ENCODE data around the gene HSD17B2. TPM values are rescaled to one million over a fixed set of nuclear protein-coding genes. Genes with fewer than 3 reads are reported as not detected.

The HSD17B2 gene
- total RNA-seq, 2 experiments from 2014 or later, result not detected

DNA sequence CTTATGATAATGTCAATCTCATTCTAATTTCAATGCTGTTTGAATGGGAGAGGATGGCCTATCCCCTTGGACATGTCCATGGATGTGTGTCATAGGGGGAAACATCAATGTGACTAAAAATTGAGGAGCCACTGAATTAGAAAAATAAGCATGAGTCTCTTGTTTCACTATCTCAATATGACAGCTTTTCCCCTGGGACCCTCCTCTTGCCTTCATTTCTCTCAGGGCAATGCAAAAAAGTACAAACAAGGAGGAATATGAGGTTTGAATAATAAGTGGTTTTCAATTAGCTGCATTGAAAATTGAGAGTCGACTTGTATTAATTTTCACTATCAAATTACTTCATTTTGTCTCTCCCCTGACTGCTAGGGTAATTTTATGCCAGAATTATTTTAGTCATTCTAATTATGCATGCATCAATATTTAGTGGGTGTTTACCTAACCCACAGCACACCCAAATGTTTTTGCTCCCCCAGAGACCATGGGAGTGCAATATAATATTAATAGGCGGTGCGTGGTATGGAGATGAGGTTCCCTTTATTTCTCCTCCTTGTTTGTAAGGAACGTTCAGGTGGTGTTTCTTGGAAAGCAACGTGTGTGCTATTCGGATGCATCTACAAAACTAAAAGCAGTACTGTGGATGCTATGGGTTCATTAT, 17.0 kb upstream of the HSD17B2 start:
- Mint-ChIP-seq H3K9me3 (no peaks in the 10 kb centered on the region), H3K4me3 (no peak overlapping the region), H3K4me1 (ENCODE audit: low read depth) (no peaks in the 10 kb centered on the region), H3K36me3 (ENCODE audit: low read depth) (no peaks in the 10 kb centered on the region), H3K27ac (no peak overlapping the region), H3K27me3 (peaks cover 24% of the 10 kb centered on the region)
- ChIA-PET CTCF (no interaction called here), POLR2A (interaction anchor here (0.6 kb wide), 1 partner anchor 1167 kb away, joined by 3 read pairs; no protein-coding TSS in a partner anchor)
- DNase-seq, result no peak
- ATAC-seq, result no peak
- intact Hi-C loops (cut with micrococcal nuclease), result no loop called here
- TF ChIP-seq CTCF (IDR thresholded peaks at IDR 0.05), result no peak

- DNase-seq (no peak), ATAC-seq (no peak)
- no peak for TF ChIP-seq CTCF (IDR thresholded peaks at IDR 0.05)
- Mint-ChIP-seq H3K4me3 (no peak overlapping the region), H3K27ac (no peak overlapping the region), H3K4me1 (ENCODE audit: low read depth) (no peaks in the 10 kb centered on the region), H3K36me3 (ENCODE audit: low read depth) (no peaks in the 10 kb centered on the region), H3K27me3 (peaks cover 37% of the 10 kb centered on the region), H3K9me3 (no peaks in the 10 kb centered on the region)
- intact Hi-C loops (cut with micrococcal nuclease), result no loop called here
- POLR2A ChIA-PET, result no interaction called here
- CTCF ChIA-PET, result no interaction called here
Measured at GRCh38 chr16:82019535-82019934, 15.5 kb upstream of the HSD17B2 start.

DNA sequence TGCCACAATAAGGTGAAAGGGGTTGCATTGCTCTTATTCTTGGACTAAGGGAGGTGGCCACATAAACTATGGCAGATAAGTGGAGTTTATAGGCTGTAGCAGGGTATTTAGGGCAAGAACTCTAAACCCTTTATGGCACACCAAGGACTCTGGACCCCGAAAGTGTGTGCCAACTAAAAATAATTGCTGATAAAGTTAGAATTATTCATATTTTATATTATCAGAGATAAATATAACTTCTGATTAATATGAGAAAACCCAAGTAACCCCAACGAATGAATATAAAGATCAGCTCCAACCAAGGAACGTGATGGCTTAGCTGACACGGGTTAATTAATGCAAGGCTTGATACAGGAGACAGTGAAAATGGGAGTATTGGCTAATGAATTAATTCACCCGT, 15.0 kb upstream of the HSD17B2 start:
- no peak for ATAC-seq
- TF ChIP-seq CTCF (IDR thresholded peaks at IDR 0.05), result no peak
- no peak overlapping the region for H3K27ac Mint-ChIP-seq
- no peak overlapping the region for H3K4me3 Mint-ChIP-seq
- no peak for DNase-seq
- no peaks in the 10 kb centered on the region for H3K36me3 Mint-ChIP-seq (ENCODE audit: low read depth)
- H3K9me3 Mint-ChIP-seq, result no peaks in the 10 kb centered on the region
- POLR2A ChIA-PET, result no interaction called here
- CTCF ChIA-PET, result no interaction called here
- no peaks in the 10 kb centered on the region for H3K4me1 Mint-ChIP-seq (ENCODE audit: low read depth)
- H3K27me3 Mint-ChIP-seq, result peaks cover 35% of the 10 kb centered on the region
- intact Hi-C loops (cut with micrococcal nuclease), result no loop called here

- Mint-ChIP-seq H3K9me3 (no peaks in the 10 kb centered on the region), H3K27ac (no peak overlapping the region), H3K36me3 (ENCODE audit: low read depth) (no peaks in the 10 kb centered on the region), H3K4me3 (no peak overlapping the region), H3K27me3 (peaks cover 26% of the 10 kb centered on the region), H3K4me1 (ENCODE audit: low read depth) (no peaks in the 10 kb centered on the region)
- DNase-seq (no peak), ATAC-seq (no peak)
- no peak for TF ChIP-seq CTCF (IDR thresholded peaks at IDR 0.05)
- intact Hi-C loops (cut with micrococcal nuclease), result no loop called here
- CTCF ChIA-PET, result no interaction called here
- POLR2A ChIA-PET, result no interaction called here
Measured at GRCh38 chr16:82023206-82023605, 11.8 kb upstream of the HSD17B2 start.

DNA sequence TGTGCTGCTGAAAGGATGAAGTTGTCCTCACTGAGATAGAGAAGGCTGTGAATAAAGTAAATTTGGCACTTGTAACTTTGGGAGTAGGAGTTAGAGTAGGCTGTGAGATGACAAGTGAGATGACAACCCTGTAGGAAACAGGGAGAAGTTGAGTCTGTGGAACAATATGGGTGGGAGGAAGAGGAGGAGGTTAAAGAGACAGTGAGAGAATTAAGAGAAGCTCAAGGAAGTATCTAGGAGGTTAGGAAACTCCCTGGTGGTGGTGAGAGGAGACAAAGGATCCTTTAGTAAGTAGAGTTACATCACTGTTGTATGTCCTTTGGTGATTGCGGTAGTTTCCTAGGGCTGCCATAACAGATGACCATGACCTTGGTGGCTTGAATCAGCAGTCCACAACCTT, 10.7 kb upstream of the HSD17B2 start:
- DNase-seq, result no peak
- H3K9me3 Mint-ChIP-seq, result no peaks in the 10 kb centered on the region
- intact Hi-C loops (cut with micrococcal nuclease), result no loop called here
- no peak for TF ChIP-seq CTCF (IDR thresholded peaks at IDR 0.05)
- H3K4me1 Mint-ChIP-seq (ENCODE audit: low read depth), result no peaks in the 10 kb centered on the region
- H3K4me3 Mint-ChIP-seq, result no peak overlapping the region
- ChIA-PET CTCF (no interaction called here), POLR2A (no interaction called here)
- no peak overlapping the region for H3K27ac Mint-ChIP-seq
- H3K27me3 Mint-ChIP-seq, result peaks cover 21% of the 10 kb centered on the region
- no peaks in the 10 kb centered on the region for H3K36me3 Mint-ChIP-seq (ENCODE audit: low read depth)
- no peak for ATAC-seq
